Jurkat, Clone E6-1 (cell line): ENCODE data around the gene FAF1.
"Not testable (repeated sequence)": the region's sequence is repeated elsewhere in the genome, so short reads cannot be mapped to it uniquely, and the experiment has no call there.

ENCODE experiments used
- DNase-seq: peaks from one replicate; pipeline ENCODE4 v3.0.0-alpha.2; 2011; ENCODE audit warnings: low read depth, low spot score
- H3K4me3 ChIP-seq: 2 replicates; pipeline ENCODE4 v1.5.1; 2011; ENCODE audit warnings: mild to moderate bottlenecking, low read length, control low read depth, moderate library complexity

The FAF1 gene

DNA sequence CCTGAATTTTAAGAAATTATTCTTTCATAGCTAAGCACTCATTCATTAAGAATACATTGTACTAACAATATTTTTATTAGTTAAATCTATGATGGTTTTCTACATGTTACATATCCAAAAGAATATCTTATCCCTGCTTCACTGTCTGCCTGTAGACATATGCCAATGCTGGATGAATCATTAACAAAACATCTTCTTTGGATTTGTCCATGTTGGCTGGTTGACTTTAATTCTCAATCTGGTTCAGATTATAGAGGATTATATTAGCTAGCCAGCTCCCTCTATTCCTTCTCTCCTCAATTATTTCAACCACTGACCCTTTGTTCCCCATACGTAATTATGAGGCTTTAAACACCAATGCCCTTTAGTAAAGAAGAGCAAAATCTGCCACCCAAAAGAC, 398.0 kb downstream of the FAF1 start:
- DNase-seq = no peak
- H3K4me3 ChIP-seq = no peak overlapping the region

DNA sequence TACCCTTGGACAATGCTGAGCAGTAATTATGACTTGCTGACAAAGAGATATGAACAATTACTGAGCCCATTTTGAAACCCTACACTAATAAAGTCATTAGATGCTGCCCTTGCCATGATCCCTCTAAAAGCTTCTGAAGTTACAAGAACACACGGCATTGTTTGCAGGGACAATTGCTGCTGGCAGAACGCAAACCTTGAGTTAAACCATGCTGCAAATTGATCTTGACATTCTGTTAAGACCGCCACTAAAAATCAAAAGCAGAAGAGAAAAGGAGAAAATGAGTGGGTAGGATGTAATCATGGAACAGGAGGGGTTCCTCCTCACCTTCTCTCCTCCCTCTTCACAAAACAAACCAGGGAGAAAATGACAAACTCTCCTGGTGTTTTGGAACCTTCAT, 400.6 kb downstream of the FAF1 start:
- no peak for DNase-seq
- H3K4me3 ChIP-seq = no peak overlapping the region

DNA sequence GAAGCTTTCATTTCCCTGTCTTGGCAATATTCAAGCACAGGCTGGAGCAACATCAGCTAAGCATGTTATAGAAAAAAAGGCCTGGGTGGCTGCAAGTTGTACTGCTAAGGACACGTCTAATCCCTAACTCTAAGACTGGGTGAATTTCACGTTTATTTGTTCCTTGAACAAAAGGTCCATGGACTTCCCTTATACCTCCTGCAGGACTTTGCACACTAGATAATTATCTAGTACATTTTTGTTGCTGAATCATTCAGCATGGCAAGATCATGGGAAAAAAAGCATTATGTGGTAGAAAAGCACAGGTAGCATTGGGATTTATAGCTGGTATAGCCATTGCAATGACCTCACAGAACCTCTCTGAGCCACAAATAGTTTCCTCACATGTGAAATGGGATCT, 406.1 kb downstream of the FAF1 start:
- no peak for DNase-seq
- H3K4me3 ChIP-seq = no peak overlapping the region

DNA sequence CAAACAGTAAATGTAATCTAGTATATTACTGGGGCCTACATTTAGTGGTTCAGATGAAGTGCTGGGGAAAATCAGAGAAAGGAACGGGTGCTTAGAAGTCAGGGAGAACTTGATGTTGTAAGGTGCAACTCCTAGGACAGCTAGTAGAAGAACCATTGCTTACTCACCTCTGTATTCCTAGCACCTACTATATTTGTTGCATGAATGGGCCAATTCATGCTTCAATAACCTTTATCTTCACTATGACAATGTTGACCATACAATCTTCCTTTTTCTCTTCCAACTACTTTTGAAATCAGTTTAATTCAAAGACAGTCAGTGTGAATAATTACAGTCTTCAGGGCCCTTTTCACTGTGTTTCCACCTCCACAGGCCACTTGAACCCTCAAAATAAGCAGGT, 411.8 kb downstream of the FAF1 start:
- no peak overlapping the region for H3K4me3 ChIP-seq
- DNase-seq = no peak

DNA sequence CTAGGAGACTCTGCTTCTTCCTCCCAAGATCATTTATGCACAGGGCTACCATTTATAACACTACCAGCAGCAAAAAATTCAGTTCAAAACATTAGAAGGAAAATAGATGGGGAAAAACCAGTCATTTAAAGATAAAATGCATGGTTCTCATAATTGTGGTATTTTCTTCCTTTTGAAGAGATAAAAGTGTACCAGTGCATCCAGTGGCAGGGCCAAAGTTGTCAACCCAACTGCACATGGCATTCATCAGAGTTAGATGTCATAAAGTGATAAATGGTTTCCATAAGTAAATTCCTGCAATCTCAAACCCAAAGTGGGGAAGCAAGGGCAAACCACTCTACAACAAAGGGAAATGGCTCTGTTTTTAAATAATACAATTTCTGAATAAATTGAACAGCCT, 417.7 kb downstream of the FAF1 start:
- no peak overlapping the region for H3K4me3 ChIP-seq
- DNase-seq = no peak

DNA sequence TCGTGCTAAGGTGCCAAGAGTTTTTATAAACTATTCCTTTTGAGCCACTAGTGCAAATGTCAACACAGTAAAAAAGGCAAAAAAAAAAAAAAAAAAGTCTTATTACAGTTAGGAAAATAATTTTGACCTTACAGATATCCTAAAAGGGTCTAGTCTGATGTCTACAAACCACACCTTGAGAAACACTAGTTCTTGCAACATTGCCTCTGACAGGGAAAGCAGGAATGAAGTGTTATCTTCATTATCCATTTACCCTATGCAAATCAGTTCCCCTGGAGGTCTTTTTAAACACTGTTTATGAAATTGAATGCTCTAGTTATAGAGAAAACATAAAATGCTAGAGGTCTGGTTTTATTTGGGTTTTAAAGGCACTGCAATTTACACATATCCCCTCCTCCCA, 421.6 kb downstream of the FAF1 start:
- H3K4me3 ChIP-seq = no peak overlapping the region
- DNase-seq = no peak

DNA sequence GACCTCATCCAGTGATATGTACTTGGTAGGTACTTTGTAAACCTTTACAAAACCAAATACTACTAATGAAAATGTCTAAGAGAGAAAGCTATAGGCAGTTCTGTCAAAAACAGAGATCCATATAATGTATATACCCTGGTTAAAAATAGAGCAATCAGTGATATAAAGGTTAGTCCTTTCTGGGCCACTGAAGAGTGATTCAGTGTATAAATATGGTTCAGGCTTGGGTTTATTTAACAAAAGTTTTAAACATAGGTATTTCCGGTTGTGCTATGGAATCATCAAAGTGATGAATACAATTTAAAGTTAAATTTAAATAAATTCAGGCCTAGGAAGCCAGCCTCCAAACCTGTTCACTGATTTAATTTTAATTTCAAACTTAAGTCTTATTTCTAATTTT, 428.5 kb downstream of the FAF1 start:
- H3K4me3 ChIP-seq = no peak overlapping the region
- DNase-seq = no peak

DNA sequence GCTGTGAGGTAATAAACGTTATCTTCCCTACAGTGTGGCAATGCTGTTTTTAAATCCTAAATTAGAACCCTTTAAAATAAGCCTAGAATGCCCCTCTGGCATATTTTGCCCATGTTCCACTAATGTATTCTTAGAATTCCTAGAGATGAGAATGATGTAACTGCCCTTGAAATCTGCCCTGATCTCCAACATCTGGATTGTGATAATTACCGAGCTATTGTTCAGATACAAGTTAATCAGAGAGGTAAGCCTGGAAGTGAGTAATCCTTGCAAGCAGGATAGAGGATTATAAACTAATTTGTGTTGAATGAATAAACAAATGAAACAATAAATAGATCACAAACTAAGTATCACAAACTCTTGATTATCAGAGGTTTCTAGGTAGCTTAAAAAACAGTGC, 429.0 kb downstream of the FAF1 start:
- no peak overlapping the region for H3K4me3 ChIP-seq
- no peak for DNase-seq

DNA sequence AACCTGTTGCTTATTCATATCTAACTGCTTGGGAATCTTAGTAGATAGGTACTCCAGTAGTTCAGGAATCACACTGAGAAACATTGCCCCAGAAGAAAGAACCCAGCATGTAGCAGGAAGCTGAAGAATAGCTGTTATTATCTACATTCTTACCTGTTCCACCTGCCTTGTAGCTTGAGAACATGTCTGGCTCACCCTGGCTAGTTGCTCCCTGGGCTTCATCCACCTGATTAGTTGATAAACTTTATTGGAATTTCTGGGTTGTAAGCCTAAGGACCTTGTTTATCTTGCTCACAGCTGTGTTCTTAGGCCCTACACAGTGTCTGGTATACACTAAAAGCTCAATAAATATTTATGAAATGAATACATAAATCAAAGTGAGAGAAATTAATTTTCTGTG, 430.6 kb downstream of the FAF1 start:
- H3K4me3 ChIP-seq = no peak overlapping the region
- DNase-seq = no peak

DNA sequence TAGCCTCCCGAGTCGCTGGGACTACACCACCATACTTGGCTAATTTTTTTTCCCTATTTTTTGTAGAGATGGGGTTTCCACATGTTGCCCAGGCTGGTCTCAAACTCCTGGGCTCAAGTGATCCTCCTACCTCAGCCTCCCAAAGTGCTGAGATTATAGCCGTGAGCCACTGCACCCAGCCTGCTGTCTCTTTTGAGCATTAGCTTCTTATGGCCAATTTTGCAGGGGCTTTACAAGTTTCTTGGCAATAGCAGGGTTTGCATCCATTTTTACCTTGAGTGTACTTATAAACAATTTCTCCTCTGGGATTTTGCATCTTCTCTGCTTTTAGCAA, 432.1 kb downstream of the FAF1 start:
- not testable (repeated sequence) for DNase-seq, H3K4me3 ChIP-seq

DNA sequence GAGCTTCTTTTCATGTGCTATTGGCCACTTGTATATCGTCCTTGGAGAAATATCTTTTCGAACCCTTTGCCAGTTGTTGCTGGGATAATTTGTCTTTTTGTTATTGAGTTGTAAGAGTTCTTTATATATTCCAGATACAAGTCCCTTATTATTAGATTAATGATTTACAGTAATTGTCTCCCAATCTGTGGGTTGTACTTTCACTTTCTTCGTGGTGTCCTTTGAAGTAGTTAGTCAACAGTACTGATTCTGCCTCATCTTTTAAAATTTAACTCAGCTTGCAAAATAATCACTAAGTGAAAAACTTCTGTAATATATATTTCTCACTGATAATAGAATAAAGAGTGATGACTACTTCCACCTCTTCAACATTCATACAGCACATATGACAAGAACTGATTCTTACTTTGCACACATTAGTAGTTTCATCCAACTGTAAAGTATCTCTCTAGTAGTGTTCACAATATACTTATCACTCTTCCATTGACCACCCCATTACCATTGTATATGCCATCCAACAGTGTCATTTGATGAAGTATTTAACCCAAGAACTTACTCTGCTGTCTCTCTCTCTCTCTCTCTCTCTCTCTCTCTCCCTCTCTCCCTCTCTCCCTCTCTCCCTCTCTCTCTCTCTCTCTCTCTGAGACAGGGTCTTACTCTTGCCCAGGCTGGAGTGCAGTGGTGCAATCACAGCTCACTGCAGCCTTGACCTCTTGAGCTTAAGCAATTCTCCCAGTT, 432.6 kb downstream of the FAF1 start:
- no peak overlapping the region for H3K4me3 ChIP-seq
- no peak for DNase-seq

DNA sequence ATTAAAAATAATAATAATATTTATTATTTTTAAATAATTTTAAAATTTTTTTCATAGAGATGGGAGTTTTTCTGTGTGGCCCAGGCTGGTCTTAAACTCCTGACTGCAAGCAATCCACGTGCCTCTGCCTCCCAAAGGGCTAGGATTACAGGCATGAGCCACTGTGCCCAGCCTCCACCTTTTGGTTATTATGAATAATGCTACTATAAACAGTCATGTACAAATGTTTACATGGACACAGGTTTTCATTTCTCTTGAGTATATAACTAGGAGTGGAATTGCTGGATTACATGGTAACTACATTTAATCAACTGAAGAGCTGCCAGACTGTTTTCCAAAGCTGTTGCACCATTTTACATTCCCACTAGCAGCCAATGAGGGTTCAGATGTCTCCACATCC, 433.6 kb downstream of the FAF1 start:
- no peak for DNase-seq
- no peak overlapping the region for H3K4me3 ChIP-seq

DNA sequence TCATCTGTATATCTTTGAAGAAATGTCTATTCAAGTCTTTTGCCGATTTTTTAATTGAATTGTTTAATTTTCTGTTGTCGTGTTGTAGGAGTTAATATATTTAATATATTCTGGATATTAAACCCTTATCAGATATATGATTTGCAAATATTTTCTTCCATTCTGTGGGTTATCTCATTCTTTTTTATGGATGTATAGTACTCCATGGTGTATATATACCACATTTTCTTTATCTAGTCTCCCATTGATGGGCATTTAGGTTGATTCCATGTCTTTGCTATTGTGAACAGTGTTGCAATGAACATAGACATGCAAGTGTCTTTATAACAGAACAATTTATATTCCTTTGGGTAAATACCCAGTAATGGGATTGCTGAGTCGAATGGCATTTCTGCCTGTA, 436.5 kb downstream of the FAF1 start:
- no peak overlapping the region for H3K4me3 ChIP-seq
- no peak for DNase-seq

DNA sequence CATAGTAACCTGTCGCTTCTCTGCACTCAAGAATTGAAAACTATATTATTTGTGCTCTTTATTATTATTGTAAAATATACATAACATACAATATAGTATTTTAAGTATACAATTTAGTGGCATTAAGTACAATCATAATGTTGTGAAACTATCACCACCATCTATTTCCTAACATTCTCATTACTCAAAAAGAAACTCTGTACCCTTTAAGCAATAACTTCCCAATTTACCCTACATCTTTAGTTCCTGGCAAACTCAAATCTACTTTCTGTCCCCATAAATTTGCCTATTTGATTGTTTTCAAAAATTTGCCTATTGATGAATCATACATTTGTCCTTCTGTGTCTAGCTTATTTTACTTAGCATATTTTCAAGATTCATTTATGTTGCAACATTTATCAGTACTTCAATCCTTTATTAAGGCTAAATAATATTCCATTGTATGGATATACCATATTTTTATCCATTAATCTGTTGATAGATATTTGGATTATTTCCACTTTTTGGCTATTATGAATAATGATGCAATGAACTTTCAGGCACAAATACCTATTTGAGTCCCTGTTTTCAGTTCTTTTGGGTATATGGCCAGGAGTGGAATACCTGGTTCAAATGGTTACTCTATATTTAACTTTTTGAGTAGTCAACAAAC, 437.2 kb downstream of the FAF1 start:
- no peak for DNase-seq
- no peak overlapping the region for H3K4me3 ChIP-seq

DNA sequence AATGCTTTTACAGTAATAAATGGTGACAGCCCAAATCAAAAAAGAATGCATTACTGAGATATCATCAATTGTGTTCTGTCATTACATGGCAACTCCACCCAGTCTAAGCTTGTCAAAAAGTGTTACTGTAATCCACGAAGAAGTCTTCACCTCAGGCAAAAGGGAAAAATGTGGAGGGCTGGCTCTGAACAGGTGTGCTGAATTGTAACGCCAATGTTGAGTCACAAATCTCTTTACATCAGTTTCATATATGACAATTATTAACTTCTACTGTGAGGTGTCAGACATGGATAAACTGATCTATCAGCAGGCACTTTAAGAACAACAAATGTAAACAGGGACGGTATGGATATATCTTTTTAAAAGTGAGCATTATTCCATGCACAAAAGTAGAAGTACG, 438.4 kb downstream of the FAF1 start:
- no peak overlapping the region for H3K4me3 ChIP-seq
- no peak for DNase-seq

DNA sequence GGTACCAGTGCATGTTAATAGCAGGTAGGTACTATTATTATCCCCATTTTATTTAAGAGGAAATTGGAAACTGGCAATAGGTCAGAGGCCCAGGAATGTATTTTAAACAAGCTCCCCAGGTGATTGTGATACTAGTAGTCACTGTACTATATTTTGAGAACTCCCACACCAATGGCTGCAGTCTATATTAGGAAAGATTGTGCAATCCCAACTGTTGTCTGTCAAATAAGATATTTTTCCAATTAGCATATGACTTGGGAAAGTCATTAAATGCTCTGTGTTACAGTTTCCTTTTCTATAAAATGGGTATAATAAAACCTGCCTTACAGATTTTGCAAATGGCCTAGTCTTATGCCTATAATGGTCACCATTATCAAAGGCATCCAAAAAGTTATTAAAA, 442.6 kb downstream of the FAF1 start:
- no peak for DNase-seq
- no peak overlapping the region for H3K4me3 ChIP-seq

DNA sequence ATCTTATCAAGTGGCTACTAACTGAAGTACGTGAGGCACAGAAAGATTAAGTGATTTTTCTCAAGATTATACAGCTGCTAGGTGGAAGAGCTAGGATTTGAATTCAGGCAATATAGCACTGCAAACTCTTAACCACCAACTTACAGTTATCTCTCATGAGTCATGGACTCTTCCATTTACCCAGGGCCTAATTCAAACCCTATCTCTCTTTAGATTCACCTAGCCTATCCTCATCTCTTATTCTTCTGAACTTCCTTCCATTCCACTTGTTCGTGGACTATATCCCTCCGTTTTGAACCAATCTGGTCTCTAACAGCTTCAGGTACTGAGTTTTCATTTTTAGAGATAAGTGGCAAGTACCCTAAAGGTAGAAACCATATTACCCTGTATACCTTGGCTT, 444.0 kb downstream of the FAF1 start:
- H3K4me3 ChIP-seq = no peak overlapping the region
- DNase-seq = no peak

DNA sequence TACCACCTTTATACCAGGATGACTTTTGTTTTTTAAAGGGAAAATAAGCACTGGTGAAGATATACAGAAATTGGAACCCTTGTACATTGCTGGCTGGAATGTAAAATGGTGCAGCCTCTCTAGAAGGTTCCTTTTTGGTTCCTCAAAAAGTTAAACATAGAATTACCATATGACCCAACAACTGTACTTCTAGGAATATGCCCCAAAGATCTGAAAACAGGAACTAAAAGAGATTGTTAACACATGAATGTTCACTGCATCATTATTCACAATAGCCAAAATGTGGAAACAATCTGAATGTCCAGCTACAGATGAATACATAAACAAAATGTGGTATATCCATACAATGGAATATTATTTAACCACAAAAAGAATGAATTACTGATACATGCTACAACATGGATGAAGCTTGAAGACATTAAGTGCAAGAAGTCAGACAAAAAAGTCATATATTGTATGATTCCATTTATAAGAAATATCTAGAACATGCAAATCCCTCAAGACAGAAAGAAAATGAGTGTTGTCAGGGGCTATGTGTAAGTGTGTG, 452.0 kb downstream of the FAF1 start:
- DNase-seq = no peak
- no peak overlapping the region for H3K4me3 ChIP-seq

DNA sequence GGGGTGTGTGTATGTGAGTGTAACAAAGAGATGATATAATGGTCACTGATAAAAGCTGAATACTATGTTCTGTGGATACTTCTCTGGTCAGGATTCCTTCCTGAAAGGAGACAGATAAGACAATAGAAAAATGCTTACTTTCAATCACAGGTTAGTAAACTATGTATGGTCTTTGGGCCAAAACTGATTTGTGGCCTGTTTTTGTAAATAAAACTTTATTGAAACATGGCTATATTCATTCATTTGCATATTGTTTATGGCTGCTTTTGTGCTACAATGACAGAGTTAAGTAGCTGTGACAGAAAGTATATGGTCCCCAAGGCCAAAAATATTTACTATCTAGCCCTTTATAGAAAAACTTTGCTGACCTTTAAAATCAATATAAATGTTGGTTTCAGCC, 454.6 kb downstream of the FAF1 start:
- no peak overlapping the region for H3K4me3 ChIP-seq
- no peak for DNase-seq

DNA sequence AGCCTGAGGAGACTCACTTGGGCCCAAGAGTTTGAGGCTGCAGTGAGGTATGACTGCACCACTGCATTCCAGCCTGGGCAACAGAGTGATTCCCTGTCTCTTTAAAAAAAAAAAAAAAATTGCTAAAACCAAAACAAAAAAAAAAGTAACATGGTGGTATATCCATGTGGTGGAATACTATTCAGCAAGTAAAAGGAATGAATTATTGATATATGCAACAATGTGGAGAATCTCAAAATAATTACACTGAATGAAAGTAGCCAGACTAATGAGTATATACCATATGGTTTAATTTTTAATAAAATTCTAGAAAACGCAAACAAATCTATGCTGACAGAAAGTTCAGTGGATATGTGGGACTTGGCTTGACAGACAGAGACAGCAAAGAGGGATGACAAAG, 456.6 kb downstream of the FAF1 start:
- no peak for DNase-seq
- H3K4me3 ChIP-seq = no peak overlapping the region

DNA sequence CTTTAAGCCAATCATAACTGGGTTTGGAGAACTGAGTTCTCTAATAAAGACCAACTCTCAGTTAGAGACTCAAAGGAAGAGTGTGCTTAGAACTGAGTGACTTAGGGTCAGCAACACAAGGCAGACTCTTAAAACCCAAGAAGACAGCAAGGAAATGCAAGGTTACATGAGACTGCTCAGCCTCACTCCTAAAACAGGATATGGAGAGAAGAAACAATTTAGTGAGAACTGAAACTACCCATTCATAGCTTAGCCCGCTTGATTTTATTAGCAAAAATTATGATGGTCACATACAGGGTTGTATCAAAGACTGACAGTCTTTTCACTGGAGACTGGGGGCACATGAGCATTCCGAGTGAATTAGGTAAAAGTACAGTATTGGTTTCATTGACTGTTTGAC, 457.9 kb downstream of the FAF1 start:
- DNase-seq = no peak
- H3K4me3 ChIP-seq = no peak overlapping the region
